Cardiac fibroblast (primary cell): ENCODE results near the gene DNAH7.
"Not testable (repeated sequence)": the region's sequence is repeated elsewhere in the genome, so short reads cannot be mapped to it uniquely, and the experiment has no call there.

ENCODE experiments used
- DNase-seq, 2 donors: peaks; one replicate each; pipeline versions ENCODE4 v3.0.0 to v3.0.0-alpha.2; 2010; ENCODE audit warnings: low read depth in 2 of 2
- H3K4me3 ChIP-seq, 2 donors: replicated peaks in 1 of 2; 1 replicate in 1 of 2; 2 replicates in 1 of 2; pipeline ENCODE4 v1.5.1; 2011; ENCODE audit warnings: low read depth in 2 of 2, low read length in 2 of 2, mild to moderate bottlenecking in 2 of 2, moderate library complexity in 1 of 2
- CTCF ChIP-seq: IDR thresholded peaks from one replicate; pipeline ENCODE4 v1.5.1; 2011; ENCODE audit warnings: low read depth, mild to moderate bottlenecking, low read length, inconsistent platforms

The DNAH7 gene

GRCh38 chr2:195696012-195696411, 372.6 kb downstream of the DNAH7 start:
- no peak for DNase-seq
- no peak overlapping the region for H3K4me3 ChIP-seq
- no peak for TF ChIP-seq CTCF

GRCh38 chr2:195695002-195695631, 373.5 kb downstream of the DNAH7 start:
- TF ChIP-seq CTCF: no peak
- no peak for DNase-seq
- H3K4me3 ChIP-seq: no peak overlapping the region

GRCh38 chr2:195694553-195694952, 374.1 kb downstream of the DNAH7 start:
- no peak for TF ChIP-seq CTCF
- DNase-seq: no peak
- H3K4me3 ChIP-seq: no peak overlapping the region

- not testable (repeated sequence) for DNase-seq, H3K4me3 ChIP-seq
Observed at GRCh38 chr2:195692531-195692930, 376.1 kb downstream of the DNAH7 start.
